Skeletal muscle cell (primary cell): Measurements from ENCODE around the gene ACSF3.
A peak's percentile ranks its signal among the peaks of the same experiment; 100 is the strongest.
"Not testable (repeated sequence)": the region's sequence is repeated elsewhere in the genome, so short reads cannot be mapped to it uniquely, and the experiment has no call there.

Source experiments
- DNase-seq: peaks from one replicate; pipeline ENCODE4 v3.0.0-alpha.2; 2010; ENCODE audit warnings: low read depth
- H3K4me3 ChIP-seq: 2 replicates; pipeline ENCODE4 v1.5.1; 2011; ENCODE audit warnings: low read depth, mild to moderate bottlenecking, control low read depth, low read length, moderate library complexity

The ACSF3 gene

GRCh38 chr16:89152831-89153700, 59.4 kb downstream of the ACSF3 start:
- H3K4me3 ChIP-seq: no peak overlapping the region
- DNase-seq: no peak

- no peak overlapping the region for H3K4me3 ChIP-seq
- no peak for DNase-seq
These were observed 60.2 kb downstream of the ACSF3 start for GRCh38 chr16:89153848-89154271.

GRCh38 chr16:89154390-89155183, 60.9 kb downstream of the ACSF3 start:
- H3K4me3 ChIP-seq: no peak overlapping the region
- no peak for DNase-seq

GRCh38 chr16:89155184-89155679, 61.6 kb downstream of the ACSF3 start:
- no peak overlapping the region for H3K4me3 ChIP-seq
- DNase-seq: peak; percentile 24

- DNase-seq: no peak
- H3K4me3 ChIP-seq: no peak overlapping the region
These were observed 62.4 kb downstream of the ACSF3 start for GRCh38 chr16:89155851-89156739.

- no peak for DNase-seq
These were observed 63.3 kb downstream of the ACSF3 start for GRCh38 chr16:89156740-89157645.

GRCh38 chr16:89157778-89158177, 64.1 kb downstream of the ACSF3 start:
- no peak for DNase-seq
- H3K4me3 ChIP-seq: no peak overlapping the region

More at GRCh38 chr16:89156740-89157645, 63.3 kb downstream of the ACSF3 start:
- no peak overlapping the region for H3K4me3 ChIP-seq

GRCh38 chr16:89159066-89159849, 65.6 kb downstream of the ACSF3 start:
- no peak for DNase-seq
- no peak overlapping the region for H3K4me3 ChIP-seq

- no peak overlapping the region for H3K4me3 ChIP-seq
- no peak for DNase-seq
These were observed 66.2 kb downstream of the ACSF3 start for GRCh38 chr16:89159850-89160354.

- DNase-seq: no peak
- H3K4me3 ChIP-seq: no peak overlapping the region
These were observed 67.5 kb downstream of the ACSF3 start for GRCh38 chr16:89160977-89161701.

GRCh38 chr16:89161763-89162713, 68.4 kb downstream of the ACSF3 start:
- no peak for DNase-seq
- no peak overlapping the region for H3K4me3 ChIP-seq

GRCh38 chr16:89163297-89163696, 69.6 kb downstream of the ACSF3 start:
- H3K4me3 ChIP-seq: no peak overlapping the region
- DNase-seq: no peak

- no peak for DNase-seq
- H3K4me3 ChIP-seq: no peak overlapping the region
These were observed 70.8 kb downstream of the ACSF3 start for GRCh38 chr16:89164436-89164835.

- no peak for DNase-seq
- no peak overlapping the region for H3K4me3 ChIP-seq
These were observed 71.4 kb downstream of the ACSF3 start for GRCh38 chr16:89164847-89165680.

GRCh38 chr16:89165681-89165979, 72.0 kb downstream of the ACSF3 start:
- not testable (repeated sequence) for DNase-seq, H3K4me3 ChIP-seq
